CD4-positive, alpha-beta T cell (primary cell): ENCODE results near the gene TBC1D22A. TPM values are rescaled to one million over a fixed set of nuclear protein-coding genes. Genes with fewer than 3 reads are reported as not detected.

Experiments used
- ATAC-seq: fragments of 200-7000 bp; cut with Tn5 transposase; one replicate; pipeline ENCODE4 v1.10.0; 2022; ENCODE audit warnings: mild to moderate bottlenecking; ENCODE audit not compliant: poor library complexity
- CTCF ChIA-PET: fragments of 350-600 bp; sonication (Branson Sonifier 250); formaldehyde crosslinking; loops from one replicate; lab custom pipeline; 2021; ENCODE audit warnings: antibody characterized with exemption, inconsistent platforms; lab: Charles Lee
- POLR2A ChIA-PET: fragments of 350-600 bp; sonication (Branson Sonifier 250); formaldehyde crosslinking; loops from one replicate; lab custom pipeline; 2021; ENCODE audit warnings: antibody characterized with exemption, inconsistent platforms; lab: Charles Lee
- DNase-seq, 14 experiments: peaks; one replicate each; pipeline ENCODE4 v3.0.0-alpha.2; 2013 to 2020; ENCODE audit warnings: mixed read lengths in 2 of 14
- H3K27ac ChIP-seq, 2 donors: one replicate each; pipeline versions ENCODE4 v1.5.1 to v1.7.0; 2013; ENCODE audit warnings: low read length in 2 of 2, low read depth in 1 of 2, mild to moderate bottlenecking in 1 of 2
- H3K27me3 ChIP-seq, 2 experiments: 1 replicate in 1 of 2; 2 replicates in 1 of 2; pipeline versions ENCODE4 v1.6.1 to v1.7.0; 2013; ENCODE audit warnings: low read length in 2 of 2, control low read depth in 1 of 2, mild to moderate bottlenecking in 1 of 2, moderate library complexity in 1 of 2; ENCODE audit not compliant: insufficient read depth in 2 of 2, control insufficient read depth in 1 of 2
- H3K36me3 ChIP-seq: one replicate; pipeline ENCODE4 v1.6.1; 2013; ENCODE audit warnings: low read length, control low read depth; ENCODE audit not compliant: insufficient read depth
- H3K4me1 ChIP-seq: one replicate; pipeline ENCODE4 v1.6.1; 2013; ENCODE audit warnings: low read length, control low read depth; ENCODE audit not compliant: insufficient read depth
- H3K4me3 ChIP-seq: one replicate; pipeline ENCODE4 v1.5.1; 2013; ENCODE audit warnings: mild to moderate bottlenecking, low read length, moderate library complexity
- H3K9me3 ChIP-seq, 2 experiments: 1 replicate in 1 of 2; 2 replicates in 1 of 2; pipeline versions ENCODE4 v1.6.1 to v1.7.0; 2013; ENCODE audit warnings: low read length in 2 of 2, mild to moderate bottlenecking in 2 of 2, control low read depth in 1 of 2, moderate library complexity in 1 of 2; ENCODE audit not compliant: control insufficient read depth in 1 of 2, insufficient read depth in 1 of 2
- H3K27ac Mint-ChIP-seq: one replicate; pipeline ENCODE4 v1.8.0; 2020; ENCODE audit warnings: mixed read lengths
- H3K27me3 Mint-ChIP-seq: one replicate; pipeline ENCODE4 v1.8.0; 2021; ENCODE audit warnings: mixed read lengths
- H3K36me3 Mint-ChIP-seq: one replicate; pipeline ENCODE4 v1.8.0; 2021; ENCODE audit warnings: low read depth, mixed read lengths
- H3K4me1 Mint-ChIP-seq: one replicate; pipeline ENCODE4 v1.8.0; 2021; ENCODE audit warnings: low read depth, mixed read lengths
- H3K4me3 Mint-ChIP-seq: one replicate; pipeline ENCODE4 v1.8.0; 2020; ENCODE audit warnings: mild to moderate bottlenecking, mixed read lengths
- H3K9me3 Mint-ChIP-seq: one replicate; pipeline ENCODE4 v1.8.0; 2020; ENCODE audit warnings: mixed read lengths
- intact Hi-C, 2 experiments: fragments of 100-400 bp; cut with DNase I in 1 of 2; cut with micrococcal nuclease in 1 of 2; formaldehyde crosslinking; loops; one replicate each; pipeline versions ENCODE4 v1.15.1 to v1.9.0; 2023 to 2025; cut with DNase I, micrococcal nuclease
- total RNA-seq, 174 experiments: library from RNA in 2 of 174; stranded (reverse) in 2 of 174; gene quantifications; one replicate each; pipeline ENCODE4 v1.2.3 and lab custom pipeline; 2021 to 2026
- TF ChIP-seq, protein P1 (sequence below): fragments of 200-600 bp; IDR thresholded peaks from one replicate; pipeline ENCODE4 v1.8.0; 2022; ENCODE audit warnings: antibody characterized with exemption, mild to moderate bottlenecking

Gene TBC1D22A
- total RNA-seq, 2 experiments from 2014 or later = 27.1 to 31.7 TPM

DNA sequence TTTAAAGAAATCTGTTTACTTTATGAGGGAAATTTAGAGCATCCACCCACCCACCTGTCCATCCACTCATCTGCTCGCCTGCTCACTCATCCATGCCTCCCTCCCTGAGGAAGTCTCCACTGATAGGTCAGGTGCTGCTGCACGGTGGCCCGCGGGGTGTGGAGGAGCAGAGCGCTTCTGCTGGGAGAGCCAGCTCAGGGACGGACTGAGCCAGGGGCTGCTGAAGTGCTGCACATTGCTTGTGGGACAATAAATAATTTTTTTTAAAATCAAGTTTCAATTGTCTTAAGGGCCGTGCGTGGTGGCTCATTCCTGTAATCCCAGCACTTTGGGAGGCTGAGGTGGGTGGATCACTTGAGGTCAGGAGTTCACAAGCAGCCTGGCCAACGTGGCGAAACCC lies 148.9 kb downstream of the TBC1D22A start:
- ATAC-seq (no peak), DNase-seq (no peak)
- Mint-ChIP-seq H3K4me3 (no peak overlapping the region), H3K36me3 (peaks cover 54% of the 10 kb centered on the region), H3K27me3 (no peaks in the 10 kb centered on the region), H3K27ac (no peak overlapping the region), H3K4me1 (peaks cover 6% of the 10 kb centered on the region), H3K9me3 (no peaks in the 10 kb centered on the region)
- no peaks in the 10 kb centered on the region for H3K4me1 ChIP-seq
- CTCF ChIA-PET = no interaction called here
- H3K36me3 ChIP-seq = peaks cover 53% of the 10 kb centered on the region
- TF ChIP-seq, protein P1, sequence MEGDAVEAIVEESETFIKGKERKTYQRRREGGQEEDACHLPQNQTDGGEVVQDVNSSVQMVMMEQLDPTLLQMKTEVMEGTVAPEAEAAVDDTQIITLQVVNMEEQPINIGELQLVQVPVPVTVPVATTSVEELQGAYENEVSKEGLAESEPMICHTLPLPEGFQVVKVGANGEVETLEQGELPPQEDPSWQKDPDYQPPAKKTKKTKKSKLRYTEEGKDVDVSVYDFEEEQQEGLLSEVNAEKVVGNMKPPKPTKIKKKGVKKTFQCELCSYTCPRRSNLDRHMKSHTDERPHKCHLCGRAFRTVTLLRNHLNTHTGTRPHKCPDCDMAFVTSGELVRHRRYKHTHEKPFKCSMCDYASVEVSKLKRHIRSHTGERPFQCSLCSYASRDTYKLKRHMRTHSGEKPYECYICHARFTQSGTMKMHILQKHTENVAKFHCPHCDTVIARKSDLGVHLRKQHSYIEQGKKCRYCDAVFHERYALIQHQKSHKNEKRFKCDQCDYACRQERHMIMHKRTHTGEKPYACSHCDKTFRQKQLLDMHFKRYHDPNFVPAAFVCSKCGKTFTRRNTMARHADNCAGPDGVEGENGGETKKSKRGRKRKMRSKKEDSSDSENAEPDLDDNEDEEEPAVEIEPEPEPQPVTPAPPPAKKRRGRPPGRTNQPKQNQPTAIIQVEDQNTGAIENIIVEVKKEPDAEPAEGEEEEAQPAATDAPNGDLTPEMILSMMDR = no peak
- no peak overlapping the region for H3K4me3 ChIP-seq
- no peaks in the 10 kb centered on the region for H3K27me3 ChIP-seq
- no peak overlapping the region for H3K27ac ChIP-seq
- POLR2A ChIA-PET = no interaction called here
- no peaks in the 10 kb centered on the region for H3K9me3 ChIP-seq
- intact Hi-C loops = no loop called here

DNA sequence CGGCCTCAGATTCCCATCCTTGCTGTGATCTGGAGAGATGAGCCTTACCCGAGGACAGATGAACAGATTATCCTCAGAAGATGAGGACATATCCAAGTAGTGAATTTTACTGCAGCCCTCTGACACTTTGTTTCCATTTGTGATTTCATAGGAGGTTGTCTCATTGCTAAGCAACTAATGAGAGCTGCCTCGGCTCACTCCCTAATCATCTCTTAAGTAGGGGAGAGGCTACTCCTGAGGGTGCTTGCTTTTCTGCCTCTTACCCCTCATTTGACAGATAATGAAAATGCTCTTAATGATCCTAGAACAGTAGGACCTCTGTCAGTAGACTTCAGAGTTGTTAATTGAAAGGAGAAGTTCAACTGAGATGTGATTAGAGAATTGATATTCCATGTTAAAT lies 150.9 kb downstream of the TBC1D22A start:
- no peak for ATAC-seq
- intact Hi-C loops = no loop called here
- Mint-ChIP-seq H3K27me3 (no peaks in the 10 kb centered on the region), H3K36me3 (peaks cover 68% of the 10 kb centered on the region), H3K4me3 (no peak overlapping the region), H3K9me3 (no peaks in the 10 kb centered on the region), H3K4me1 (peaks cover 6% of the 10 kb centered on the region), H3K27ac (no peak overlapping the region)
- TF ChIP-seq, protein P1 = no peak
- no peaks in the 10 kb centered on the region for H3K4me1 ChIP-seq
- H3K36me3 ChIP-seq = peaks cover 61% of the 10 kb centered on the region
- H3K9me3 ChIP-seq = peaks cover 0 to 3% of the 10 kb centered on the region in 2 experiments
- H3K4me3 ChIP-seq = no peak overlapping the region
- no peak for DNase-seq
- ChIA-PET POLR2A (no interaction called here), CTCF (no interaction called here)
- H3K27ac ChIP-seq = no peak overlapping the region
- H3K27me3 ChIP-seq = no peaks in the 10 kb centered on the region

DNA sequence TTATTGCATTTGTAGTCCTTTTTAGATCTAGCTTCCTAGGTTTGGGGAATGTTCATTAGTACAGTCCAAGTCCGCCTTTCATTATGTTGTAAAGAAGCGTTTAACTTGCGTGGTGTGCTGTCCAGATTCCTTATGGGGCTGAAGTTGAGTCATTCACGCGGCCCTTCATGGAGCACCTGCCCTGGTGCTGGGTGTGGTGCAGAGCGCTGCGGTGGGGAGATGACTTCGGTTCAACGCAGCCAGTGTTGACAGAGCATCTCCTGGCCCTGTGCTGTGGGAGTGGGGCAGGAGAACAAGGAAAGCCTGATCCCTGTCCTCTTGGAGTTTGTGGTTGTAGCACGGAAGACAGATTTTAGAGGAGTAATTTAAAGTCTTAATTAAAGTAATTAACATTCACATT lies 152.0 kb downstream of the TBC1D22A start:
- H3K4me1 ChIP-seq = no peaks in the 10 kb centered on the region
- DNase-seq (no peak), ATAC-seq (no peak)
- peaks cover 0 to 3% of the 10 kb centered on the region in 2 experiments for H3K9me3 ChIP-seq
- Mint-ChIP-seq H3K27me3 (no peaks in the 10 kb centered on the region), H3K9me3 (no peaks in the 10 kb centered on the region), H3K4me3 (no peak overlapping the region), H3K27ac (no peak overlapping the region), H3K36me3 (peaks cover 78% of the 10 kb centered on the region), H3K4me1 (peaks cover 6% of the 10 kb centered on the region)
- H3K4me3 ChIP-seq = no peak overlapping the region
- TF ChIP-seq, protein P1 = no peak
- no peaks in the 10 kb centered on the region for H3K27me3 ChIP-seq
- intact Hi-C loops = no loop called here
- peaks cover 62% of the 10 kb centered on the region for H3K36me3 ChIP-seq
- CTCF ChIA-PET = no interaction called here
- no peak overlapping the region for H3K27ac ChIP-seq
- POLR2A ChIA-PET = no interaction called here
